ENCODE measurements around the gene BRD1.

BRD1 gene

GRCh38 chr22:49827853-49828598, at the start of gene BRD1:
Gene BRD1 (minus strand): TSS chr22:49827873. CDS start chr22:49824317, 3,556 bp downstream.
- Histone ChIP-seq H3K9me3 (no peaks in the 10 kb centered on the region), H3K27ac (peak within 1 kb of the TSS; percentile 86), H3K4me3 (ENCODE audit: low read depth in 1 of 2, low read length in 1 of 2) (peak within 1 kb of the TSS; percentile 75 to 76), H3K36me3 (peaks cover 10% of the 10 kb centered on the region), H3K27me3 (no peaks in the 10 kb centered on the region), H3K4me1 (ENCODE audit: control insufficient read depth in 1 of 2, insufficient read depth in 1 of 2, low read depth in 1 of 2, low read length in 1 of 2) (peaks cover 20 to 26% of the 10 kb centered on the region in 2 experiments)
- no peak for TF ChIP-seq CTCF (IDR thresholded peaks at IDR 0.05)

- H3K9me3 ChIP-seq: no peaks in the 10 kb centered on the region
- no peaks in the 10 kb centered on the region for H3K4me1 ChIP-seq (ENCODE audit: control insufficient read depth in 1 of 2, insufficient read depth in 1 of 2, low read depth in 1 of 2, low read length in 1 of 2)
- H3K27me3 ChIP-seq: no peaks in the 10 kb centered on the region
- no peak for TF ChIP-seq CTCF (IDR thresholded peaks at IDR 0.05)
- no peaks in the 10 kb centered on the region for H3K36me3 ChIP-seq
- H3K4me3 ChIP-seq (ENCODE audit: low read depth in 1 of 2, low read length in 1 of 2): no peak overlapping the region
- no peak overlapping the region for H3K27ac ChIP-seq
These were observed 45.7 kb upstream of the BRD1 start for GRCh38 chr22:49873228-49873940.

GRCh38 chr22:49872347-49872746, 44.7 kb upstream of the BRD1 start:
- Histone ChIP-seq H3K36me3 (no peaks in the 10 kb centered on the region), H3K4me1 (ENCODE audit: control insufficient read depth in 1 of 2, insufficient read depth in 1 of 2, low read depth in 1 of 2, low read length in 1 of 2) (no peaks in the 10 kb centered on the region), H3K27ac (no peak overlapping the region), H3K4me3 (ENCODE audit: low read depth in 1 of 2, low read length in 1 of 2) (no peak overlapping the region), H3K27me3 (no peaks in the 10 kb centered on the region), H3K9me3 (no peaks in the 10 kb centered on the region)
- TF ChIP-seq CTCF (IDR thresholded peaks at IDR 0.05): no peak

- H3K27me3 ChIP-seq: no peaks in the 10 kb centered on the region
- no peaks in the 10 kb centered on the region for H3K4me1 ChIP-seq (ENCODE audit: control insufficient read depth in 1 of 2, insufficient read depth in 1 of 2, low read depth in 1 of 2, low read length in 1 of 2)
- no peak overlapping the region for H3K4me3 ChIP-seq (ENCODE audit: low read depth in 1 of 2, low read length in 1 of 2)
- no peaks in the 10 kb centered on the region for H3K9me3 ChIP-seq
- H3K27ac ChIP-seq: no peak overlapping the region
- no peaks in the 10 kb centered on the region for H3K36me3 ChIP-seq
- TF ChIP-seq CTCF (IDR thresholded peaks at IDR 0.05): no peak
These were observed 43.8 kb upstream of the BRD1 start for GRCh38 chr22:49871482-49871881.

GRCh38 chr22:49869845-49870712, 42.4 kb upstream of the BRD1 start:
- H3K4me3 ChIP-seq (ENCODE audit: low read depth in 1 of 2, low read length in 1 of 2): no peak overlapping the region
- no peak for TF ChIP-seq CTCF (IDR thresholded peaks at IDR 0.05)
- H3K27me3 ChIP-seq: no peaks in the 10 kb centered on the region
- H3K36me3 ChIP-seq: no peaks in the 10 kb centered on the region
- no peak overlapping the region for H3K27ac ChIP-seq
- H3K4me1 ChIP-seq (ENCODE audit: control insufficient read depth in 1 of 2, insufficient read depth in 1 of 2, low read depth in 1 of 2, low read length in 1 of 2): no peaks in the 10 kb centered on the region
- no peaks in the 10 kb centered on the region for H3K9me3 ChIP-seq
